ENCODE results near the gene CPEB4. TPM values are rescaled to one million over a fixed set of nuclear protein-coding genes. Genes with fewer than 3 reads are reported as not detected.

Gene CPEB4
- total and polyA plus RNA-seq, 10 of the 15 experiments (the other 5 are each of a cell fraction or from before 2014, with no cell fraction given) = 6.9 to 33.1 (median 20.4) TPM

- Histone ChIP-seq H3K4me2 (ENCODE audit: control insufficient read depth, insufficient read depth) (peak overlapping the region; percentile 41; the same call in 1 of the 2 replicates), H3K79me2 (ENCODE audit: control insufficient read depth, insufficient read depth, low read length) (peaks cover 92% of the 10 kb centered on the region), H3K27ac (ENCODE audit: control insufficient read depth, insufficient read depth) (no peak overlapping the region), H3K36me3 (ENCODE audit: control insufficient read depth in 2 of 2, insufficient read depth in 2 of 2, low read length in 1 of 2) (peaks cover 0 to 5% of the 10 kb centered on the region in 2 experiments; a peak in 1 of 4 replicates), H3K4me3 (no peak overlapping the region; the same call in 1 of the 2 replicates), H3K27me3 (replicated peaks in 1 of 2; ENCODE audit: control insufficient read depth in 2 of 2, insufficient read depth in 2 of 2, low read length in 1 of 2) (no peaks in the 10 kb centered on the region), H4K20me1 (ENCODE audit: control insufficient read depth, insufficient read depth) (no peaks in the 10 kb centered on the region), H3K9me3 (replicated peaks; ENCODE audit: control insufficient read depth, insufficient read depth, low read length) (no peaks in the 10 kb centered on the region; the same call in 2 of the 3 replicates), H2AFZ (ENCODE audit: control insufficient read depth, low read depth, low read length) (no peak overlapping the region), H3K9ac (ENCODE audit: control insufficient read depth, insufficient read depth, low read length) (no peak overlapping the region), H3K4me1 (ENCODE audit: control insufficient read depth, insufficient read depth, low read length) (peaks cover 23% of the 10 kb centered on the region)
- ChIA-PET CTCF (interaction anchor here (1.0 to 5.7 kb wide), 9 partner anchors 11 to 115 kb away, joined by 3 to 46 read pairs (median 7); partner anchors contain the start of gene CPEB4), SMC1A (ENCODE audit: uncharacterized antibody, unreplicated experiment) (interaction anchor here (1.0 to 17.4 kb wide), 13 partner anchors 12 to 285 kb away, joined by 3 to 361 read pairs (median 5); partner anchors contain the start of genes BOD1 and CPEB4), POLR2A (interaction anchor here (0.7 to 7.8 kb wide), 5 partner anchors 10 to 69 kb away, joined by 3 to 105 read pairs (median 7); partner anchors contain the start of gene CPEB4), RAD21 (ENCODE audit: unreplicated experiment) (interaction anchor here (0.8 to 6.0 kb wide), 10 partner anchors 8 to 272 kb away, joined by 3 to 104 read pairs (median 4); no protein-coding TSS in a partner anchor)
- peak; percentile 23 for ATAC-seq
- intact Hi-C loops (cut with micrococcal nuclease; ENCODE audit: unreplicated experiment) (no loop called here), in situ Hi-C loops (cut with MboI) (no loop called here)
- TF ChIP-seq, protein P1, sequence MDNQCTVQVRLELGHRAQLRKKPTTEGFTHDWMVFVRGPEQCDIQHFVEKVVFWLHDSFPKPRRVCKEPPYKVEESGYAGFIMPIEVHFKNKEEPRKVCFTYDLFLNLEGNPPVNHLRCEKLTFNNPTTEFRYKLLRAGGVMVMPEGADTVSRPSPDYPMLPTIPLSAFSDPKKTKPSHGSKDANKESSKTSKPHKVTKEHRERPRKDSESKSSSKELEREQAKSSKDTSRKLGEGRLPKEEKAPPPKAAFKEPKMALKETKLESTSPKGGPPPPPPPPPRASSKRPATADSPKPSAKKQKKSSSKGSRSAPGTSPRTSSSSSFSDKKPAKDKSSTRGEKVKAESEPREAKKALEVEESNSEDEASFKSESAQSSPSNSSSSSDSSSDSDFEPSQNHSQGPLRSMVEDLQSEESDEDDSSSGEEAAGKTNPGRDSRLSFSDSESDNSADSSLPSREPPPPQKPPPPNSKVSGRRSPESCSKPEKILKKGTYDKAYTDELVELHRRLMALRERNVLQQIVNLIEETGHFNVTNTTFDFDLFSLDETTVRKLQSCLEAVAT (IDR thresholded peaks at IDR 0.05) = 0 out of 2 replicates have a peak, but pooled peaks have one; percentile 37
- peak; percentile 73; the same call in 1 of the 2 replicates for TF ChIP-seq ZBTB33 (IDR thresholded peaks at IDR 0.05)
- TF ChIP-seq FOS (IDR thresholded peaks at IDR 0.05; ENCODE audit: borderline replicate concordance, extremely low read depth, insufficient read length) = no peak
- no peak for DNase-seq (ENCODE audit: low read depth, low spot score)
- FAIRE-seq = no peak
- 97% methylated on average over 3 of the region's 3 CpGs for WGBS (ENCODE audit: insufficient coverage, insufficient replicate concordance, low lambda C conversion rate, missing lambda C conversion rate)
- BruUV-seq (replicated peaks) = no TSS peak
Measured at GRCh38 chr5:173901705-173902104, 13.6 kb downstream of the CPEB4 start.
